Measurements from ENCODE around the gene CYP4Z1.

- TF ChIP-seq, protein P1, sequence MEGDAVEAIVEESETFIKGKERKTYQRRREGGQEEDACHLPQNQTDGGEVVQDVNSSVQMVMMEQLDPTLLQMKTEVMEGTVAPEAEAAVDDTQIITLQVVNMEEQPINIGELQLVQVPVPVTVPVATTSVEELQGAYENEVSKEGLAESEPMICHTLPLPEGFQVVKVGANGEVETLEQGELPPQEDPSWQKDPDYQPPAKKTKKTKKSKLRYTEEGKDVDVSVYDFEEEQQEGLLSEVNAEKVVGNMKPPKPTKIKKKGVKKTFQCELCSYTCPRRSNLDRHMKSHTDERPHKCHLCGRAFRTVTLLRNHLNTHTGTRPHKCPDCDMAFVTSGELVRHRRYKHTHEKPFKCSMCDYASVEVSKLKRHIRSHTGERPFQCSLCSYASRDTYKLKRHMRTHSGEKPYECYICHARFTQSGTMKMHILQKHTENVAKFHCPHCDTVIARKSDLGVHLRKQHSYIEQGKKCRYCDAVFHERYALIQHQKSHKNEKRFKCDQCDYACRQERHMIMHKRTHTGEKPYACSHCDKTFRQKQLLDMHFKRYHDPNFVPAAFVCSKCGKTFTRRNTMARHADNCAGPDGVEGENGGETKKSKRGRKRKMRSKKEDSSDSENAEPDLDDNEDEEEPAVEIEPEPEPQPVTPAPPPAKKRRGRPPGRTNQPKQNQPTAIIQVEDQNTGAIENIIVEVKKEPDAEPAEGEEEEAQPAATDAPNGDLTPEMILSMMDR (conservative IDR thresholded peaks at IDR 0.05; ENCODE audit: low read depth, low read length): no peak
- TF ChIP-seq EZH2 (IDR thresholded peaks at IDR 0.05; ENCODE audit: low read length, unreplicated experiment): no peak
- no peak for TF ChIP-seq EZH2phosphoT487 (IDR thresholded peaks at IDR 0.05; ENCODE audit: borderline replicate concordance, low read length)
Measured at GRCh38 chr1:47031059-47031458, 36.0 kb upstream of the CYP4Z1 start.
